NCI-H146 treated with DMSO at 0.1 percent for 48 hours (cell line): ENCODE data around the gene SREBF1.

Source experiments
- DNase-seq: peaks from one replicate; lab custom pipeline; 2025; ENCODE audit not compliant: unreplicated experiment; lab: John Stamatoyannopoulos, UW

Gene SREBF1

GRCh38 chr17:17797119-17797809 lies 39.5 kb downstream of the SREBF1 start:
- no peak for DNase-seq

GRCh38 chr17:17796787-17797061 lies 40.1 kb downstream of the SREBF1 start:
- DNase-seq = no peak

GRCh38 chr17:17795946-17796786 lies 40.6 kb downstream of the SREBF1 start:
- no peak for DNase-seq

- DNase-seq = no peak
Measured at GRCh38 chr17:17795296-17795695, 41.5 kb downstream of the SREBF1 start.

- no peak for DNase-seq
Measured at GRCh38 chr17:17794382-17794781, 42.4 kb downstream of the SREBF1 start.

GRCh38 chr17:17793378-17794214 lies 43.2 kb downstream of the SREBF1 start:
- no peak for DNase-seq

- DNase-seq = no peak
Measured at GRCh38 chr17:17792551-17793377, 44.0 kb downstream of the SREBF1 start.

- DNase-seq = no peak
Measured at GRCh38 chr17:17792037-17792550, 44.7 kb downstream of the SREBF1 start.

- DNase-seq = no peak
Measured at GRCh38 chr17:17790637-17791464, 45.9 kb downstream of the SREBF1 start.

GRCh38 chr17:17789828-17790636 lies 46.8 kb downstream of the SREBF1 start:
- no peak for DNase-seq

GRCh38 chr17:17789410-17789809 lies 47.4 kb downstream of the SREBF1 start:
- DNase-seq = no peak

- no peak for DNase-seq
Measured at GRCh38 chr17:17788967-17789366, 47.8 kb downstream of the SREBF1 start.

GRCh38 chr17:17787568-17787967 lies 49.2 kb downstream of the SREBF1 start:
- peak; percentile 6 for DNase-seq

- no peak for DNase-seq
Measured at GRCh38 chr17:17786998-17787397, 49.8 kb downstream of the SREBF1 start.

GRCh38 chr17:17785407-17785806 lies 51.4 kb downstream of the SREBF1 start:
- no peak for DNase-seq

- DNase-seq = no peak
Measured at GRCh38 chr17:17784657-17785267, 52.0 kb downstream of the SREBF1 start.

- DNase-seq = peak; percentile 38
Measured at GRCh38 chr17:17783825-17784656, 52.7 kb downstream of the SREBF1 start.
